ENCODE measurements around the gene WWOX. TPM values are rescaled to one million over a fixed set of nuclear protein-coding genes. Genes with fewer than 3 reads are reported as not detected.

The WWOX gene
- total RNA-seq, 1 donor from 2014 or later = 8.9 TPM

DNA sequence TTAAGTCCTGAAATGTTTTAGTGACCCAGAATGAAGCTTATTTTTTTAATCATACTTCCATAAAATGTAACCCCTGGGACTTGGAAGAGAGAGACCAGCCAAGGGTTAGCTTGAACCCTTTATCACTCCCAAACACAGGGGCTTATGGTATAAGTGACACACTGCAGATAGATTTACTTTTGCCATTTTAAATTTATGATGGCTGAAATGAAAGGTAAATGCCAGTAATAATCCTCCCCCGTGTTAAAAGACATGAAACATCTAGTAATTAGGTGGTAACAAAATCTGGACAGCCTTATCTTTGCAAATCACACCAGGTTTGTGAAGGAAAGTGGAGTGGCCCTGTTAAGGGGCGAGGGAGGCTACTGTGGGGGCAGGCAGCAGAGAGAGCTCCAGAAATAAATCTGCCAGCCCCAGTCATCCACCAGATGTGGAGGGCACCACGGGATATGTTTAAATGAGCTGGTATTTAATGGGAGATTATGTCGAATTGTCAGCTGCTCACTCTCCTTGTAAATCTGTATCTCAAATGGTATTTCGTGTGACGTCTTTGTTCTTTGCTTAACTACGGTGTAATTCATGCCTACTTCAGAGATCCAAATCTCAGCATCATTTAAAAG, 326.5 kb downstream of the WWOX start:
- Histone ChIP-seq H3K36me3 (no peaks in the 10 kb centered on the region), H3K27me3 (ENCODE audit: low read depth) (no peaks in the 10 kb centered on the region), H3K4me1 (no peaks in the 10 kb centered on the region), H3K27ac (replicated peaks) (no peak overlapping the region), H3K9me3 (replicated peaks) (no peaks in the 10 kb centered on the region), H3K4me3 (no peak overlapping the region)
- intact Hi-C loops (cut with micrococcal nuclease) = no loop called here
- no peak for DNase-seq
- TF ChIP-seq, protein P1, sequence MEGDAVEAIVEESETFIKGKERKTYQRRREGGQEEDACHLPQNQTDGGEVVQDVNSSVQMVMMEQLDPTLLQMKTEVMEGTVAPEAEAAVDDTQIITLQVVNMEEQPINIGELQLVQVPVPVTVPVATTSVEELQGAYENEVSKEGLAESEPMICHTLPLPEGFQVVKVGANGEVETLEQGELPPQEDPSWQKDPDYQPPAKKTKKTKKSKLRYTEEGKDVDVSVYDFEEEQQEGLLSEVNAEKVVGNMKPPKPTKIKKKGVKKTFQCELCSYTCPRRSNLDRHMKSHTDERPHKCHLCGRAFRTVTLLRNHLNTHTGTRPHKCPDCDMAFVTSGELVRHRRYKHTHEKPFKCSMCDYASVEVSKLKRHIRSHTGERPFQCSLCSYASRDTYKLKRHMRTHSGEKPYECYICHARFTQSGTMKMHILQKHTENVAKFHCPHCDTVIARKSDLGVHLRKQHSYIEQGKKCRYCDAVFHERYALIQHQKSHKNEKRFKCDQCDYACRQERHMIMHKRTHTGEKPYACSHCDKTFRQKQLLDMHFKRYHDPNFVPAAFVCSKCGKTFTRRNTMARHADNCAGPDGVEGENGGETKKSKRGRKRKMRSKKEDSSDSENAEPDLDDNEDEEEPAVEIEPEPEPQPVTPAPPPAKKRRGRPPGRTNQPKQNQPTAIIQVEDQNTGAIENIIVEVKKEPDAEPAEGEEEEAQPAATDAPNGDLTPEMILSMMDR (IDR thresholded peaks at IDR 0.05; ENCODE audit: borderline replicate concordance) = no peak

DNA sequence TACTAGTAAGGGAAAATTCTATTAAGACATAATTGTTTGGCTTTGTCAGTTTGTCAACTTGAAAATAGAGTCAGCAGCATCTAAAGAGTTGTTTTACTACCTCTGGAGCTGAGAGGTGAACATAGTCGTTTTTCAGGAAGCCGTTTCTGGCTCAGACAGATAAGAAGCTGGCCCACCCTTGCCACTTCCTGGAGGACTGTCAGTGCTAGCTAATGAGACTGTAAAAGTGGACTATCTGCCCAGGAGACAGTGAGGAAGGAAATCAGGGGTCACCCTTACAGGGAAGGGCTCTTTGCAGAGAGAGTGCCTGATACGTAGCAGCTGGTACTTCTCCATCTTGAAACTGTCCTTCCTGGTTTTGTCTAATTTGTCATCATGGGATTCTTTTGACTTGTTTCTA, 328.7 kb downstream of the WWOX start:
- TF ChIP-seq, protein P1 (IDR thresholded peaks at IDR 0.05; ENCODE audit: borderline replicate concordance) = no peak
- Histone ChIP-seq H3K4me3 (no peak overlapping the region), H3K27ac (replicated peaks) (no peak overlapping the region), H3K36me3 (peaks cover 2% of the 10 kb centered on the region), H3K27me3 (ENCODE audit: low read depth) (no peaks in the 10 kb centered on the region), H3K9me3 (replicated peaks) (no peaks in the 10 kb centered on the region), H3K4me1 (no peaks in the 10 kb centered on the region)
- intact Hi-C loops (cut with micrococcal nuclease) = no loop called here
- DNase-seq = no peak

DNA sequence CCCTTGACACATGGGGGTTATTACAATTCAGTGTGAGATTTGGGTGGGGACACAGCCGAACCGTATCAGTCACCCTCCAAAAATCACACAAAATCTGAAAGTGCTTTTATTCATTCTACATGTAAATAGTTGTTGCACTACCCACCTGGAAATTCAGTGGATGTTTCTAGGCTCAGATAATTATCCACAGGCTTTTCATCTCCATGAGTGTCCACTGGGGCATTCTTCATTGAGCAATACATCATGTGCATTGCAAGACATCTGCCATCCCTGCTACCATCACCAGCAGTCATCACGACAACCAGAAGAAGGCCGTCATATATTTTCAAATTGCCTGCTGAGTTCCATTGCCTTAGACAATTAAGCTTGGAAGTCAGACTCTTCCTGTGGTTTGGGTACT, 330.8 kb downstream of the WWOX start:
- peaks cover 7% of the 10 kb centered on the region for H3K36me3 ChIP-seq
- H3K9me3 ChIP-seq (replicated peaks) = no peaks in the 10 kb centered on the region
- H3K4me3 ChIP-seq = no peak overlapping the region
- no peaks in the 10 kb centered on the region for H3K4me1 ChIP-seq
- intact Hi-C loops (cut with micrococcal nuclease) = no loop called here
- H3K27ac ChIP-seq (replicated peaks) = no peak overlapping the region
- H3K27me3 ChIP-seq (ENCODE audit: low read depth) = no peaks in the 10 kb centered on the region
- no peak for DNase-seq
- TF ChIP-seq, protein P1 (IDR thresholded peaks at IDR 0.05; ENCODE audit: borderline replicate concordance) = no peak

DNA sequence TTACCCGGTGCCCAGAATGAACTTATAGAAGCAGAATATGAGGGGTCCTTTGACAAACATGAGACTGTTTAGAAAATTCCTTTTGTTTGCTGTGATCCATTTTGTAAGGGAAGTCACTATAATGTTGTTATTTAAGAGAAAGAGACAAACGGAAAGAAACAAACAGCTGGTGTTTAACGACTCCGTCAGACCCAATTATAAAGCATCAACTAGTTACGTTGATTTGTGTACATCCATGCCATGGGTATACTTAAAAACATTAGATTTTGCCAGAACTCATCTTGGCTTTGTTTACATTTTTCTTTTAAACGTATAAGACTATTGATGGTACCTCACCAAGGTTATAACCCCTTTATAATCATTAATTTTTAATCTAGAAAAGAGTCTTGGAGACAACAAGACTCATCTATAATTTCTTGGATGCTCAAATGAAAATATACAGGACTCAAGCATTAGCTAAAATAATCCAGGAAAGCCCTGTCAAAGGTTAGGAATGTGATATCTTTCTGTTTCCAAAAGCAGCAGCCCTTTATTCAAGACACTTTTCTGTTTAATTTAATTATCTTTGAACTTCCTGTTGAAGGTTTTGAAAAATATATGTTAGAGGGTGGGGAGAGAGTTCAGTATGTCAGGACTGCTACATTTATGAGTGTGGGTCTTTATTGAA, 331.7 kb downstream of the WWOX start:
- Histone ChIP-seq H3K27me3 (ENCODE audit: low read depth) (no peaks in the 10 kb centered on the region), H3K4me1 (no peaks in the 10 kb centered on the region), H3K36me3 (peaks cover 7% of the 10 kb centered on the region), H3K27ac (replicated peaks) (no peak overlapping the region), H3K4me3 (no peak overlapping the region), H3K9me3 (replicated peaks) (no peaks in the 10 kb centered on the region)
- TF ChIP-seq, protein P1 (IDR thresholded peaks at IDR 0.05; ENCODE audit: borderline replicate concordance) = no peak
- intact Hi-C loops (cut with micrococcal nuclease) = no loop called here
- DNase-seq = no peak

DNA sequence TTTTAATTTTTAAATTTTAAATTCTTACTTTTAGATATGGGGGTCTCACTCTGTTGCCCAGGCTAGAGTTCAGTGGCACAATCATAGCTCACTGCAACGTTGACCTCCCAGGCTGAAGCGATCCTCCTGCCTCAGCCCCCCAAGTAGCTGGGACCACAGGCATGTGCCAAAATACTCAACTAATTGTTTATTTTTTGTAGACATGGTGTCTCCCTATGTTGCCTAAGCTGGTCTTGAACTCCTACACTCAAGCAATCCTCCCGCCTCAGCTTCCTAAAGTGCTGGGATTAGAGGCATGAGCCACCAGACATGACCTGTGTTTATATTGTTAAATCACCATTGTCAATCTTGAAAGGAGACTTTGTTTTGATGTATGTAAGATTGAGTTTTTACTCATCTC, 332.2 kb downstream of the WWOX start:
- TF ChIP-seq, protein P1 (IDR thresholded peaks at IDR 0.05; ENCODE audit: borderline replicate concordance) = no peak
- DNase-seq = no peak
- Histone ChIP-seq H3K4me3 (no peak overlapping the region), H3K27ac (replicated peaks) (no peak overlapping the region), H3K9me3 (replicated peaks) (no peaks in the 10 kb centered on the region), H3K4me1 (no peaks in the 10 kb centered on the region), H3K36me3 (peaks cover 7% of the 10 kb centered on the region), H3K27me3 (ENCODE audit: low read depth) (no peaks in the 10 kb centered on the region)
- intact Hi-C loops (cut with micrococcal nuclease) = no loop called here

Measured in left ventricle myocardium inferior (tissue), 1 donor.